Fibroblast of pulmonary artery (primary cell): ENCODE measurements around the gene GALR3.

Experiments used
- DNase-seq: peaks from one replicate; pipeline ENCODE4 v3.0.0-alpha.2; 2010; ENCODE audit warnings: low read depth
- H3K4me3 ChIP-seq: replicated peaks from 2 replicates; pipeline ENCODE4 v1.5.1; 2011; ENCODE audit warnings: low read depth, mild to moderate bottlenecking, control low read depth, low read length, moderate library complexity
- TF ChIP-seq, protein P1 (sequence below): IDR thresholded peaks from 2 replicates; pipeline ENCODE4 v1.5.1; 2011; ENCODE audit warnings: mild to moderate bottlenecking, control low read depth, low read length, inconsistent platforms; ENCODE audit errors: missing control alignments

Gene GALR3

DNA sequence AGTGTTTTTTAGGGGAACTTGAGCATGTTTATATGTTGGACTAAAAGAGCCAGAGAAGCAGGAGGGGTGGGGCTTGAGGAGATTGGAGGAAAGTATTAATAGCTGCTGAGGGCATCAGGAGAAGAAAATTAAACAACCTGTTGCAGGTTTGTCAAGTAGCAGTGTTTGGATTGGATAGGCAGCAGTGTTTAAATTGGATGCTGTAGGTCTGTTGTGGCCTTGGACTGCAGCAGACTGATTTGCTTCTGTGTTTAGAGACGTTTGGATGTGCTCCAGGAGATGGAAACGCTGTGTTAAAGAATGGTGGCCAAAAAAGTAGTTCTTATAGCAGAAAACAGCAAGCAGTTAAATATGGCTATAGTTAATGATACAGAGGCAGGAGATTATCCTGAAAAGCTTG lies 31.8 kb downstream of the GALR3 start:
- TF ChIP-seq, protein P1, sequence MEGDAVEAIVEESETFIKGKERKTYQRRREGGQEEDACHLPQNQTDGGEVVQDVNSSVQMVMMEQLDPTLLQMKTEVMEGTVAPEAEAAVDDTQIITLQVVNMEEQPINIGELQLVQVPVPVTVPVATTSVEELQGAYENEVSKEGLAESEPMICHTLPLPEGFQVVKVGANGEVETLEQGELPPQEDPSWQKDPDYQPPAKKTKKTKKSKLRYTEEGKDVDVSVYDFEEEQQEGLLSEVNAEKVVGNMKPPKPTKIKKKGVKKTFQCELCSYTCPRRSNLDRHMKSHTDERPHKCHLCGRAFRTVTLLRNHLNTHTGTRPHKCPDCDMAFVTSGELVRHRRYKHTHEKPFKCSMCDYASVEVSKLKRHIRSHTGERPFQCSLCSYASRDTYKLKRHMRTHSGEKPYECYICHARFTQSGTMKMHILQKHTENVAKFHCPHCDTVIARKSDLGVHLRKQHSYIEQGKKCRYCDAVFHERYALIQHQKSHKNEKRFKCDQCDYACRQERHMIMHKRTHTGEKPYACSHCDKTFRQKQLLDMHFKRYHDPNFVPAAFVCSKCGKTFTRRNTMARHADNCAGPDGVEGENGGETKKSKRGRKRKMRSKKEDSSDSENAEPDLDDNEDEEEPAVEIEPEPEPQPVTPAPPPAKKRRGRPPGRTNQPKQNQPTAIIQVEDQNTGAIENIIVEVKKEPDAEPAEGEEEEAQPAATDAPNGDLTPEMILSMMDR, result no peak
- no peak for DNase-seq
- no peak overlapping the region for H3K4me3 ChIP-seq

DNA sequence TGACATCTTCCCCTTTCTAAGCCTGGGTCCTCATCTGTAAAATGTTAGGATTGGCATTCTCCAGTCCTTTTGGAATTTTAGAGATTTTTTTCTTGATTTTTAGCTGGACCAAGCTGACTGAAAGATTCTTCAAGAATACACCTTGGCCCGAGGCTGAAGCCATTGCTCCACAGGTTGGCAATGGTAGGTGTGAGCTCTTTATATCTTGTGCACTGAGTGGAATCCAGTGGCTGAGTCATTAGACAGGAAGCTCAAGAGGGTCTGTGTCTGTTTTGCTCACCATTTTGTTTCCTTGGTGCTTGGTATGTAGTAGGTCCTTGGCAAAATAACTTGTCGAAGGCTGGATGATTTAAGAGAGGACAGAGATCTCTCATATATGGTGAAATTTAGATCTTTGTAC lies 32.3 kb downstream of the GALR3 start:
- TF ChIP-seq, protein P1, result no peak

GRCh38 chr22:37860796-37861421 lies 37.7 kb downstream of the GALR3 start:
- TF ChIP-seq, protein P1, result no peak
- peak; percentile 13 for DNase-seq
- H3K4me3 ChIP-seq, result no peak overlapping the region

More for the DNA sequence above, 32.3 kb downstream of the GALR3 start:
- no peak overlapping the region for H3K4me3 ChIP-seq
- DNase-seq, result no peak

DNA sequence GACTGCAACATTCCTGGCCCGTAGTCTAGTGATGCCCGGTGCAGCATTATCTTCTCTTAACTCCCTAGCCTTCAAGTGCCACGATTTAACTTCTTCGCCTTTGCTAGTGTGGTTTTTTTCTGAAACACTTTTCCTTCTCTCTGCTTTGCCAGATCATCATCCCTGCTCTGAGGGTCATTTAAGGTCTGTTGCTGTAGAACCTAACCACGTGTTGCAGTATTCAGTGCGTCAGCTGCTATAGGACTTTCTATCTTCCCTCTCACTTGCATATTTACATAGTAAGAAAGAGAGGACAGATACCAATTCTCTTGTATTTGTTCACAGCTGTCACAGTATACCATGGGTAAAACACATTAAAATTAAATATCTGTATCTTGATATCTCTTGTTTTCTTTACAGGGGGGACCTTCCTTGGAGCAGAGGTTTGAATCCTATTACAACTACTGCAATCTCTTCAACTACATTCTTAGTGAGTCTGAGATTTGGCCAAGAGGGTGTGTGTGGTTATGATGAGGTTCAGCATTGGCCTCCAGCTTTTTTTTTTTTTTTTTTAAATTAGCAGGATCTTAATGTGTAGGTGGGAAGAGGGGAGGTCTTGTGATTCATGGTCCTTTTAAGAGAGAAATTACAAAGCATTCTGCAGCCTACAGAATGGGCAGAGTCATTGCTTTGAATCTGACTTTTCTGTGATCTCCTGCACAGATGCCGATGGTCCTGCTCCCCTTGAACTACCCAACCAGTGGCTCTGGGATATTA lies 39.6 kb downstream of the GALR3 start:
- no peak for DNase-seq
- TF ChIP-seq, protein P1, result no peak

DNA sequence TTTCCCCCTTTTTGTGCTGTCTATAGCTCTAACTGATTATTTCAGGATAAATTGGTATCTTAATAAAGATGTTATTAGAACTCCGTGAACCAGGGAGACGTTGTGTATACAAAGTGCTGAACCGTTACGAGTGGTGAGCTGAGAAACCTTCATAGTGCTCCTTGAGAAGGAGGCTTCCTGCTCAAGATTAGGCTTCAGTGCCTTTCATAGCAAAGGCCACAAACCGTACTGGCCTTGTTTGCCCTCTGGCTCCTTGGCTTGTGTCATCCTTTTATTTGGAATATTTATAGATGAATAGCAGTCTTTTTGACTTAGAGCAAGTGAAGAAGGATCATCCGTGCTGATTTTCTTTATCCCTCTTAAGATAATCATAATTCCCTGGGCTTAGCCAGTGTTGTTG lies 42.3 kb downstream of the GALR3 start:
- no peak overlapping the region for H3K4me3 ChIP-seq
- no peak for DNase-seq
- TF ChIP-seq, protein P1, result no peak

More for the DNA sequence above, 39.6 kb downstream of the GALR3 start:
- no peak overlapping the region for H3K4me3 ChIP-seq

- H3K4me3 ChIP-seq, result no peak overlapping the region
- TF ChIP-seq, protein P1, result no peak
- no peak for DNase-seq
These were observed 47.1 kb downstream of the GALR3 start for GRCh38 chr22:37870273-37870672.
